Type B pancreatic cell (in vitro differentiated cells): ENCODE data around the gene ADISSP. TPM values are rescaled to one million over a fixed set of nuclear protein-coding genes. Genes with fewer than 3 reads are reported as not detected.

Source experiments
- DNase-seq: peaks from one replicate; pipeline ENCODE4 v3.0.0; 2021; ENCODE audit warnings: mixed read lengths; ENCODE audit not compliant: unreplicated experiment; ENCODE audit errors: extremely low spot score
- H3K27ac Mint-ChIP-seq: 2 replicates; pipeline ENCODE4 v1.8.0; 2021; ENCODE audit warnings: mild to moderate bottlenecking, mixed read lengths
- H3K27me3 Mint-ChIP-seq: 2 replicates; pipeline ENCODE4 v1.8.0; 2021; ENCODE audit warnings: mixed read lengths
- H3K36me3 Mint-ChIP-seq: 2 replicates; pipeline ENCODE4 v1.8.0; 2021; ENCODE audit warnings: mixed read lengths
- H3K4me1 Mint-ChIP-seq: one replicate; pipeline ENCODE4 v1.8.0; 2021; ENCODE audit warnings: mixed read lengths; ENCODE audit not compliant: unreplicated experiment
- H3K4me3 Mint-ChIP-seq: 2 replicates; pipeline ENCODE4 v1.8.0; 2021; ENCODE audit warnings: mild to moderate bottlenecking, mixed read lengths
- H3K9me3 Mint-ChIP-seq: 2 replicates; pipeline ENCODE4 v1.8.0; 2021; ENCODE audit warnings: mixed read lengths
- total RNA-seq: library from RNA; stranded (reverse); gene quantifications from 2 replicates; pipeline ENCODE4 v1.2.1, GENCODE V29; 2021; ENCODE audit warnings: low replicate concordance
- TF ChIP-seq, protein P1 (sequence below): fragments of 200-600 bp; sonication (generic); conservative IDR thresholded peaks from 2 replicates; pipeline ENCODE4 v1.5.0; 2021; ENCODE audit warnings: antibody characterized with exemption, mild to moderate bottlenecking

ADISSP gene
- total RNA-seq, 1 donor from 2014 or later: 49.4 TPM

DNA sequence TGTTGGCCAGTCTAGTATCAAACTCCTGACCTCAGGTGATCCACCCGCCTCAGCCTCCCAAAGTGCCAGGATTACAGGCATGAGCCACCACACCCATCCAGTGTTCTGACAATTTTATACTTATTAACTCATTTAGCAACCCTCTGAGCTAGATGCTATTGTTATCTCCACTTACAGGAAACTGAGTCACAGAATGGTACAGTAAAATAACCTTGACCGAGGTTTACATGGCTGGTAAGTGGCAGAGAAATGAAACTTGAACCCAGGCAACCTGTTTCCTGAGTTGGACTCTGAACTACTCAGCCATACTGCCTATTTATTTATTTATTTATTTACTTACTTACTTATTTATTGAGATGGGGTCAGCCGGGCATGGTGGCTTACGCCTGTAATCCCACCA lies 48.5 kb downstream of the ADISSP start:
- Mint-ChIP-seq H3K36me3 (no peaks in the 10 kb centered on the region), H3K9me3 (no peaks in the 10 kb centered on the region), H3K27ac (no peak overlapping the region), H3K4me1 (no peaks in the 10 kb centered on the region), H3K4me3 (no peak overlapping the region), H3K27me3 (peaks cover 17% of the 10 kb centered on the region)
- TF ChIP-seq, protein P1, sequence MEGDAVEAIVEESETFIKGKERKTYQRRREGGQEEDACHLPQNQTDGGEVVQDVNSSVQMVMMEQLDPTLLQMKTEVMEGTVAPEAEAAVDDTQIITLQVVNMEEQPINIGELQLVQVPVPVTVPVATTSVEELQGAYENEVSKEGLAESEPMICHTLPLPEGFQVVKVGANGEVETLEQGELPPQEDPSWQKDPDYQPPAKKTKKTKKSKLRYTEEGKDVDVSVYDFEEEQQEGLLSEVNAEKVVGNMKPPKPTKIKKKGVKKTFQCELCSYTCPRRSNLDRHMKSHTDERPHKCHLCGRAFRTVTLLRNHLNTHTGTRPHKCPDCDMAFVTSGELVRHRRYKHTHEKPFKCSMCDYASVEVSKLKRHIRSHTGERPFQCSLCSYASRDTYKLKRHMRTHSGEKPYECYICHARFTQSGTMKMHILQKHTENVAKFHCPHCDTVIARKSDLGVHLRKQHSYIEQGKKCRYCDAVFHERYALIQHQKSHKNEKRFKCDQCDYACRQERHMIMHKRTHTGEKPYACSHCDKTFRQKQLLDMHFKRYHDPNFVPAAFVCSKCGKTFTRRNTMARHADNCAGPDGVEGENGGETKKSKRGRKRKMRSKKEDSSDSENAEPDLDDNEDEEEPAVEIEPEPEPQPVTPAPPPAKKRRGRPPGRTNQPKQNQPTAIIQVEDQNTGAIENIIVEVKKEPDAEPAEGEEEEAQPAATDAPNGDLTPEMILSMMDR: no peak
- no peak for DNase-seq

DNA sequence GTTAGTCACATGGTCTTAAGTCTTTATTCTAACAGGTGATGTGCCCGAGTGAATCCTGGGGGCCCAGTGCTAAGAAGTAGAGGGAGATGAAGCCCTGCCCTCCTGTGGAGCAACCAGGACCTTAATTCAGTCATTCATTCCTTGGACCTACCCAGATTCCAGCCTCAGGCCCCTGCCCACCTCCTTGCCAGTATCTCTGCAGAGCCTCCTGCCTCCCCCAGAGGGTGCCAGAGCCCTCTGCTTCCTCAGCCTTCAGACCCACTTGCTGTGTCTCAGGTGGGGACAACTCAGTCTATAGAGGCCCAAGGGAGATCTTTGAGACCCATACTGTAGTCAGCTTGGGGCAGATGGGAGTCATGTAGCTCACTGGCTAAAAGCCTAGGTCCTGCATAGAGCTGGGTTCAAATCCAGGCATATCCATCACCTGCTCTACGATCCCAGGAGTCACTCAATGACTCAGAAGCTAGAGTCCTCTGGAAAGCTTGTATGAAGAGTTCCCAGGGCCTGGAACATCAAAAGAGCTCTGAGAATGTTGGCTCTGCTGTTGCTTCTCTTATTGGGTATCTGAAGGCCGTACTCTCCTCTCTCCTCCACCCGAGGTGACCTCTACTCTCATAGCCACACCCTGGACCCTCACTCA lies 51.2 kb downstream of the ADISSP start:
- Mint-ChIP-seq H3K27me3 (peaks cover 13% of the 10 kb centered on the region), H3K4me1 (no peaks in the 10 kb centered on the region), H3K27ac (no peak overlapping the region), H3K4me3 (no peak overlapping the region), H3K9me3 (no peaks in the 10 kb centered on the region), H3K36me3 (no peaks in the 10 kb centered on the region)
- DNase-seq: no peak
- TF ChIP-seq, protein P1: peak; percentile 78

DNA sequence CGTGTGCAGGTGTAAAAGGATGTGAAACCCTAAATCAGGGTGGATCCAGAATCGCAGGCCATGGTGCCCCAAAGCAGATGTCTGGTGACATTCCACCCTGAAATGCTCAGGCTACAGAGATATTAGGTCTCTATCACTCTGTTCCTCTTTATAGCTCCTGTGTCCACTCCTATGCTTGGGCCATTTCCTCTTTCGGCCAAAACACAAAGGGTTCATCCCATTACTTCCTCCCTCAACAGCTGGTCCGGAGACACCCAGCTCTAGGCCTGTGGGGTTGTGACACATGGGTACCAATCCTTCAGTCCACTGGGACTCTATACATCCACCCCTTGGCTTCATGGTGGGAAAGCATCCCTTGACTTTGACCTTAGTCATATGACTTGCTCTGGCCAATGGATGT lies 53.5 kb downstream of the ADISSP start:
- H3K9me3 Mint-ChIP-seq: no peaks in the 10 kb centered on the region

DNA sequence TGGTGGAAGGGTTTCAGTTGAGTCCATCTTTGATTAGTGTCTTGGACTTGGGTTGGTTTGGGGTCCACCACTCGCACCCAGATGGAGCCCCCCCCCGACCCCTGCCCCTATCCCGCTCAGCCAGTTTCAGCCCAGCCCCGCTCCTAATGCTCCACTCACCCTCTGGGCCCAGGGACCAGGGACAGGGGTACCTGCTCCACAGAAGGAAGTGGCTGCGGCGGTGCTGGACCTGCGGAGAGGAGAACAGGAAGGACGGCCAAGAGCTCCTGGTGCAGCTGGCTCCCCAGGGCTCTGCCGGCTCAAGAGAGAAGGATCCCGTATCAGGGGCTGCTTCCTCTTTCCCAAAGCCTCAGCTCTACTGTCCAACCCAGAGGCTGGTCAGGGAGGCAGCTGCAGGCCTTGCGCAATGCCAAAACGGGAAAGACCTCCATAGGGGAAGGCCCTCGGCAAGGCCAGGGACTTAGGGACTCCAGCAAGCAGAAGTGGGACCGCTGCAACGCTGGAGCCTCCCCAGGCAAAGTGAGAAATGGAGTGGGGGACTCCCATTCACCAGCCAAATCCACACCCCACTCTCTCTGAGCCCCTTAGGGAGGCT lies 55.2 kb downstream of the ADISSP start, which contains the start of gene SIGLEC1:
TSS of gene SIGLEC1 (minus strand) at position 322 of the 595 bp plus-strand sequence. CDS start 5,472 bp downstream, outside the sequence.
- no peak for DNase-seq
- Mint-ChIP-seq H3K27me3 (peaks cover 6% of the 10 kb centered on the region), H3K9me3 (no peaks in the 10 kb centered on the region), H3K36me3 (no peaks in the 10 kb centered on the region), H3K27ac (no peak within 1 kb of the TSS), H3K4me1 (no peaks in the 10 kb centered on the region), H3K4me3 (no peak within 1 kb of the TSS)
- TF ChIP-seq, protein P1: no peak

More for the DNA sequence above, 53.5 kb downstream of the ADISSP start:
- TF ChIP-seq, protein P1: no peak
- no peaks in the 10 kb centered on the region for H3K27me3 Mint-ChIP-seq
- H3K27ac Mint-ChIP-seq: no peak overlapping the region
- H3K4me1 Mint-ChIP-seq: no peaks in the 10 kb centered on the region
- DNase-seq: no peak
- no peaks in the 10 kb centered on the region for H3K36me3 Mint-ChIP-seq
- H3K4me3 Mint-ChIP-seq: no peak overlapping the region

DNA sequence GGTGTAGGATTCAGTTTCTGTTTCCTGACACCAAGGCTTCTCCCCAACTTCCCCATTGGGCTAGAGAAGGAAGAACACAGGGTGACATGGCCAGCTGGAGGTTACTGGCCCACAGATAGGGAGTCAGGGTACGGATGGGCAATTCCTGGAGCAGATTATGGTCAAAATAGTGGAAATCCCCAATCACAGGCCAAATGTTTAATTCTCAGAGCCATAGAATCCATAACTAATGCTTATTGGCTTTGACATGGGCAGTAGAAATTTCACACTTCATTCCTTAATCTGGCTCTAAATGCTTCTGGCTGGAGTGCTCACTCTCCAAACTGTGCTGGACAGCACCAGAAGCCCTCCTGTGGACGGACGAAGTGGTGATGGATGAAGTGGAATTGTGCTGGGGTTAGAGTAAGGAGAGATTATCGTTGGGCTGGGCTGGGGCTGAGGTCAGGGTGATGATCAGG lies 56.0 kb downstream of the ADISSP start:
- Mint-ChIP-seq H3K4me3 (no peak overlapping the region), H3K4me1 (no peaks in the 10 kb centered on the region), H3K27ac (no peak overlapping the region), H3K9me3 (no peaks in the 10 kb centered on the region), H3K27me3 (peaks cover 6% of the 10 kb centered on the region), H3K36me3 (no peaks in the 10 kb centered on the region)
- DNase-seq: no peak
- TF ChIP-seq, protein P1: no peak
